ENCODE results near the gene RHBDL1.

The RHBDL1 gene

GRCh38 chr16:681746-682427 is 6.4 kb downstream of the RHBDL1 start (continued):
- TF ChIP-seq ZBTB10 (tag by site-specific recombination; IDR thresholded peaks at IDR 0.05): no peak
- TF ChIP-seq ZNF426 (tag by site-specific recombination; IDR thresholded peaks at IDR 0.05): no peak
- TF ChIP-seq, protein P1, sequence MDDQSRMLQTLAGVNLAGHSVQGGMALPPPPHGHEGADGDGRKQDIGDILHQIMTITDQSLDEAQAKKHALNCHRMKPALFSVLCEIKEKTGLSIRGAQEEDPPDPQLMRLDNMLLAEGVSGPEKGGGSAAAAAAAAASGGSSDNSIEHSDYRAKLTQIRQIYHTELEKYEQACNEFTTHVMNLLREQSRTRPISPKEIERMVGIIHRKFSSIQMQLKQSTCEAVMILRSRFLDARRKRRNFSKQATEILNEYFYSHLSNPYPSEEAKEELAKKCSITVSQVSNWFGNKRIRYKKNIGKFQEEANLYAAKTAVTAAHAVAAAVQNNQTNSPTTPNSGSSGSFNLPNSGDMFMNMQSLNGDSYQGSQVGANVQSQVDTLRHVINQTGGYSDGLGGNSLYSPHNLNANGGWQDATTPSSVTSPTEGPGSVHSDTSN (CRISPR knock-in tag; IDR thresholded peaks at IDR 0.05): no peak
- peak; percentile 43; the same call in 1 of the 2 replicates for TF ChIP-seq WT1 (tag by site-specific recombination; IDR thresholded peaks at IDR 0.05)
- TF ChIP-seq KLF9 (tag by site-specific recombination; IDR thresholded peaks at IDR 0.05; ENCODE audit: low read depth): 0 out of 2 replicates have a peak, but pooled peaks have one; percentile 38
- no peak for TF ChIP-seq ZNF518A (tag by site-specific recombination; conservative IDR thresholded peaks at IDR 0.05; ENCODE audit: low read depth)
- TF ChIP-seq ZNF658 (tag by site-specific recombination; IDR thresholded peaks at IDR 0.05): no peak
- TF ChIP-seq, protein P2, sequence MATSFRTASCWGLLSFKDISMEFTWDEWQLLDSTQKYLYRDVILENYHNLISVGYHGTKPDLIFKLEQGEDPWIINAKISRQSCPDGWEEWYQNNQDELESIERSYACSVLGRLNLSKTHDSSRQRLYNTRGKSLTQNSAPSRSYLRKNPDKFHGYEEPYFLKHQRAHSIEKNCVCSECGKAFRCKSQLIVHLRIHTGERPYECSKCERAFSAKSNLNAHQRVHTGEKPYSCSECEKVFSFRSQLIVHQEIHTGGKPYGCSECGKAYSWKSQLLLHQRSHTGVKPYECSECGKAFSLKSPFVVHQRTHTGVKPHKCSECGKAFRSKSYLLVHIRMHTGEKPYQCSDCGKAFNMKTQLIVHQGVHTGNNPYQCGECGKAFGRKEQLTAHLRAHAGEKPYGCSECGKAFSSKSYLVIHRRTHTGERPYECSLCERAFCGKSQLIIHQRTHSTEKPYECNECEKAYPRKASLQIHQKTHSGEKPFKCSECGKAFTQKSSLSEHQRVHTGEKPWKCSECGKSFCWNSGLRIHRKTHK (tag by site-specific recombination; IDR thresholded peaks at IDR 0.05): no peak
- TF ChIP-seq ZXDB (tag by site-specific recombination; IDR thresholded peaks at IDR 0.05): peak; percentile 82
- 0 out of 2 replicates have a peak, but pooled peaks have one; percentile 15 for TF ChIP-seq SCRT1 (tag by site-specific recombination; IDR thresholded peaks at IDR 0.05; ENCODE audit: borderline replicate concordance)
- TF ChIP-seq ZNF626 (tag by site-specific recombination; IDR thresholded peaks at IDR 0.05): no peak
- TF ChIP-seq ZNF558 (tag by site-specific recombination; IDR thresholded peaks at IDR 0.05): no peak
- TF ChIP-seq BCL11B (tag by site-specific recombination; IDR thresholded peaks at IDR 0.05; ENCODE audit: low read depth): peak; percentile 93
- TF ChIP-seq SALL2 (tag by site-specific recombination; IDR thresholded peaks at IDR 0.05; ENCODE audit: borderline replicate concordance): no peak
- TF ChIP-seq, protein P3, sequence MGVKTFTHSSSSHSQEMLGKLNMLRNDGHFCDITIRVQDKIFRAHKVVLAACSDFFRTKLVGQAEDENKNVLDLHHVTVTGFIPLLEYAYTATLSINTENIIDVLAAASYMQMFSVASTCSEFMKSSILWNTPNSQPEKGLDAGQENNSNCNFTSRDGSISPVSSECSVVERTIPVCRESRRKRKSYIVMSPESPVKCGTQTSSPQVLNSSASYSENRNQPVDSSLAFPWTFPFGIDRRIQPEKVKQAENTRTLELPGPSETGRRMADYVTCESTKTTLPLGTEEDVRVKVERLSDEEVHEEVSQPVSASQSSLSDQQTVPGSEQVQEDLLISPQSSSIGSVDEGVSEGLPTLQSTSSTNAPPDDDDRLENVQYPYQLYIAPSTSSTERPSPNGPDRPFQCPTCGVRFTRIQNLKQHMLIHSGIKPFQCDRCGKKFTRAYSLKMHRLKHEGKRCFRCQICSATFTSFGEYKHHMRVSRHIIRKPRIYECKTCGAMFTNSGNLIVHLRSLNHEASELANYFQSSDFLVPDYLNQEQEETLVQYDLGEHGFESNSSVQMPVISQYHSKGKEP (tag by site-specific recombination; IDR thresholded peaks at IDR 0.05): 0 out of 2 replicates have a peak, but pooled peaks have one; percentile 47
- TF ChIP-seq ZNF510 (tag by site-specific recombination; IDR thresholded peaks at IDR 0.05; ENCODE audit: insufficient replicate concordance): no peak
- TF ChIP-seq BCL6B (tag by site-specific recombination; IDR thresholded peaks at IDR 0.05): no peak
- TF ChIP-seq ZNF202 (tag by site-specific recombination; IDR thresholded peaks at IDR 0.05; ENCODE audit: borderline replicate concordance): no peak
- peak; percentile 8; the same call in 1 of the 2 replicates for TF ChIP-seq SP7 (tag by site-specific recombination; IDR thresholded peaks at IDR 0.05)
- TF ChIP-seq ZNF610 (tag by site-specific recombination; IDR thresholded peaks at IDR 0.05; ENCODE audit: borderline replicate concordance): no peak
- no peak for TF ChIP-seq TCF7L2 (IDR thresholded peaks at IDR 0.05; ENCODE audit: borderline replicate concordance, low read depth, low read length)
- no peak for TF ChIP-seq ZNF394 (tag by site-specific recombination; IDR thresholded peaks at IDR 0.05; ENCODE audit: borderline replicate concordance)
- no peak for TF ChIP-seq ZNF621 (tag by site-specific recombination; IDR thresholded peaks at IDR 0.05)
